IPS-18c (cell line): ENCODE data around the gene FAM117A.

Experiments used
- H3K4me3 ChIP-seq: 2 replicates; pipeline ENCODE4 v1.7.0; 2013; ENCODE audit warnings: low read depth, mild to moderate bottlenecking, low read length, moderate library complexity; ENCODE audit not compliant: insufficient read depth
- H3K9me3 ChIP-seq: one replicate; pipeline ENCODE4 v1.6.1; 2013; ENCODE audit warnings: mild to moderate bottlenecking, low read length, moderate library complexity; ENCODE audit not compliant: control insufficient read depth, insufficient read depth

Gene FAM117A

DNA sequence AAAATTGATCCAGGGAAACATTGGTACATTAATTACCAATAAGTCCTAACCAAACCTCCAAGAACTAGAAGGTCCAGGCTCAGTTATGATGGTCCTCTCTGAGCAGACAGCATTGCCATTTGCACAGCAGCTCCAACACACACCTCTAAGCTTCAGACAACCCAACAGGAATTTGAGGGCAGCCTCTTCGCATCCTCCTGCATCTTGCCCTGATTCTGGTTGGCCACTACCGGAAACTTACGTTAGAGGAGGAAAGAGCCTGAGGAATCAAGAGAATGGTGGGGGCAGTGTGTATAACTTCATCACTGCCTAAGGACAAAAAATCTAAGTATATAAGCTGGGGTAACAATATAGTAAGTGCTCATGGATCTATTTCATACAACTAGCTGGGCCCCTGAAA is 15.7 kb downstream of the FAM117A start:
- no peaks in the 10 kb centered on the region for H3K9me3 ChIP-seq
- H3K4me3 ChIP-seq = no peak overlapping the region

- Histone ChIP-seq H3K4me3 (no peak overlapping the region), H3K9me3 (no peaks in the 10 kb centered on the region)
Observed at GRCh38 chr17:49747632-49748031, 16.3 kb downstream of the FAM117A start.

GRCh38 chr17:49746791-49747490 is 17.0 kb downstream of the FAM117A start:
- H3K9me3 ChIP-seq = no peaks in the 10 kb centered on the region
- no peak overlapping the region for H3K4me3 ChIP-seq

DNA sequence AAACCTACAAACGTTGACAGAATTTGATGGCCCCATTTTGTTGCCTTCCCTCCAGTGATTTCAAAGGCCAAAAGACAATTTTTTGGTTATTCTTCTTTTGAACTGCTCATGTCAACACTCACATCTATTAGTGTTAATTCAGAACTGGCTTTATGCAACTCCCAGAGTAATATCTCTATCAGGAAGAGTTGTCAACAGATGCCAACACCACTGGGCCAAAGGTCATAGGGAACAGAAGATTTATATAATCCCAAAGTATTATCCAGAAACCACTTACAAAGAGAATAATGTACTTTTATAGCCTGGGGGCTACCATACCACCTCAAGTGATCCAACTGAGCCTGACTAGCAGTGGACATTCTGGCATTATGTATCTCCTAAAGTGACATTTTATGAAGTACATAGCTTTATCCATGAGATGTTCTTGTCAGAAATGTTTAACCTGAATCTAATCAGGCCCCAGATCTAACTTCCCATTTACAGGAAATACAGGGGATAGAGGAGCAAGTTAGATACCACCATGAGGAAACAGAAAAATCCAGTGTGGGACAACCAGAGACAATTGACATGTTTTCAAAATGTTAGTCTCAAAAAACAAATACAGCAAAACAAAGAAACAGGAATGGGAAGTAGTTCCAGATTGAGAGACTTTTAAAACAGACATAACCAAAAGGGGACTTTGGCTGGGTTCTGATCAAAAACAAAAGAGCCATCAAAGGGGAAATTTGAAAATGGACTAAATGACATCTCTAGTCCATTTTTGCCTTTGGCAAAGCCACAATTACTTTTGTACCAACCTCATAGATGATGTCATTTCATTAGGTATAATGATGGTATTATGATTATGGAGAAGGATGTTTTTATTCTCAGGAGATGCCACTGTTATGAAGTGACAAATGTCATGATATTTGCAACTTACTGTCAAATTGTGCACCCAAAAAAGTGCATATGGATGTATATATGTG is 18.5 kb downstream of the FAM117A start:
- H3K4me3 ChIP-seq = no peak overlapping the region

DNA sequence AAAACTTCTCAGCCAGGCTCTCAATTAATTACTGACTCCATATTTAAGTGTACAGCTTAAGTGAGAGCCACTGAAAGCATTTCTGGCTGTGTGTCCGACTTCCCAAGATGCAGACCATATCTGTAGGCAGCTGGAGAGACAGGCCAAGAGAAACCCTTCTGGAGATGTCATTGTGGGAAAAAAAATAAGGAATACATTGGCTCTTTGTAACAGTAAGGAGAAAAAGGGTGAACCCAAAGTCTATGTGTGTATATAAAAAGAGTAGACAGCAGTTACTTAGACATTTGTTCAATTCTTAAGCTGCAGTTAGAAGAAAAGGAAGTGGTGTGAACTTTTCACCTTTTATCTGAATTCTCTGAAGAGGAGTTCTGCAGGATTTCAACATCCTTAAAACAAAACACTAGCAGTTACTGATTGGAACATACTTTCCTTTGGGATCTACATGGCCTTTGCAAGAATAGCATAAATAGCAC is 21.7 kb downstream of the FAM117A start:
- Histone ChIP-seq H3K9me3 (no peaks in the 10 kb centered on the region), H3K4me3 (no peak overlapping the region)

More for the DNA sequence above, 18.5 kb downstream of the FAM117A start:
- H3K9me3 ChIP-seq = no peaks in the 10 kb centered on the region

- Histone ChIP-seq H3K9me3 (no peaks in the 10 kb centered on the region), H3K4me3 (no peak overlapping the region)
Observed at GRCh38 chr17:49741692-49742076, 22.2 kb downstream of the FAM117A start.

- no peak overlapping the region for H3K4me3 ChIP-seq
Observed at GRCh38 chr17:49741009-49741691, 22.8 kb downstream of the FAM117A start.

GRCh38 chr17:49739641-49740271 is 24.2 kb downstream of the FAM117A start:
- Histone ChIP-seq H3K4me3 (no peak overlapping the region), H3K9me3 (no peaks in the 10 kb centered on the region)

More at GRCh38 chr17:49741009-49741691, 22.8 kb downstream of the FAM117A start:
- H3K9me3 ChIP-seq = no peaks in the 10 kb centered on the region

- no peak overlapping the region for H3K4me3 ChIP-seq
- H3K9me3 ChIP-seq = no peaks in the 10 kb centered on the region
Observed at GRCh38 chr17:49738456-49739163, 25.3 kb downstream of the FAM117A start.

DNA sequence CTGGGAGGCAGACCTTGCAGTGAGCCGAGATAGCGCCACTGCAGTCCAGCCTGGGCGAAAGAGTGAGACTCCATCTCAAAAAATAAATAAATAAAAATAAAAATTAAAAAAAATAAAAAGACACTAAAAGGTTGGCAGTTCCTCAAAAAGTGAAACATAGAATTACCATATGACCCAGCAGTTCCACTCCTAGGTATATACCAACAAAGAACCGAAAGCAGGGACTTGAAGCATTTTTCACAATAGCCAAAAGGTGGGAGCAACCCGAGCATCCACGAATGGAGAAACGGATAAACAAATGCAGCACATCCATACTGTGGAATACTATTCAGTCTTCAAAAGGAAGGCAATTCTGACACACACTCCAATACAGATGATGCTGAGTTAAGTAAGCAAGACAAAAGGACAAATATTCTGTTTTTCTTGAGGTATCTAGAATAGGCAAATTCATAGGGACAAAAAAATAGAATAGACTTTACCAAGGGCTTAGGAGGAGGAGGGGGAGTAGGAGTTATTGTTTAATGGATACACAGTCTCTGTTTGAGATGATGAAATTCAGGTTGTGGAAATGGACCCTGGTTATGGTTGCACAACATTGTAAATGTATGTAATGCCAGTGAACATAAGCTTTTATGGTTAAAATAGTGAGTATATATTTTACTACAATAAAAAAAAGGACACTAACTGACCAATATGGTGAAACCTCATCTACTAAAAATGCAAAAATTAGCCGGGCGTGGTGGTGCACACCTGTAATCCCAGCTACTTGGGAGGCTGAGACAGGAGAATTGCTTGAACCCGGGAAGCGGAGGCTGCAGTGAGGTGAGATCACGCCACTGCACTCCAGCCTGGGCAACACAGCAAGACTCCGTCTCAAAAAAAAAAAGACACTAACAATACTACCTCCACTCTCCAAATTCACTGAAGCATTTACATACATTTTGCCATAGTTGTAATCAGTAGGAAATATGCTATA is 29.1 kb downstream of the FAM117A start:
- H3K9me3 ChIP-seq = no peaks in the 10 kb centered on the region
- no peak overlapping the region for H3K4me3 ChIP-seq

DNA sequence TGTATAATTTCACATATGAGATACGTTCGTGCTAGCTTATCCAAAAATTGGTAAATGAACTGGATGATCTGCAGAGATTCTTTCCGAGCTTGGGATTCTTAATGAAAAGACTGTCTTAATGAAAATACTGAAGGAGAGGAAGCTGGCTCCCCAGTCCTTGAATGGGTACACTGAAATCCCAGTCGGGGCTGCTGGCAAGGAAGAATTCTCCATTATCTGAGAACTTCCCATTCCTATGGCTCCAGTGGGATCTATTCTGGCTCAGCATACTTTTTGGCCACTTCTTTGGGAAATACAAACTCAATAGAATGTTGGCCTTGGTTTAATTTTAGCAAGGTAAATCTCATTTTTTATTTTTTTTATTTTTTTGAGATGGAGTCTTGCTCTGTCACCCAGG is 32.5 kb downstream of the FAM117A start:
- Histone ChIP-seq H3K4me3 (no peak overlapping the region), H3K9me3 (no peaks in the 10 kb centered on the region)

DNA sequence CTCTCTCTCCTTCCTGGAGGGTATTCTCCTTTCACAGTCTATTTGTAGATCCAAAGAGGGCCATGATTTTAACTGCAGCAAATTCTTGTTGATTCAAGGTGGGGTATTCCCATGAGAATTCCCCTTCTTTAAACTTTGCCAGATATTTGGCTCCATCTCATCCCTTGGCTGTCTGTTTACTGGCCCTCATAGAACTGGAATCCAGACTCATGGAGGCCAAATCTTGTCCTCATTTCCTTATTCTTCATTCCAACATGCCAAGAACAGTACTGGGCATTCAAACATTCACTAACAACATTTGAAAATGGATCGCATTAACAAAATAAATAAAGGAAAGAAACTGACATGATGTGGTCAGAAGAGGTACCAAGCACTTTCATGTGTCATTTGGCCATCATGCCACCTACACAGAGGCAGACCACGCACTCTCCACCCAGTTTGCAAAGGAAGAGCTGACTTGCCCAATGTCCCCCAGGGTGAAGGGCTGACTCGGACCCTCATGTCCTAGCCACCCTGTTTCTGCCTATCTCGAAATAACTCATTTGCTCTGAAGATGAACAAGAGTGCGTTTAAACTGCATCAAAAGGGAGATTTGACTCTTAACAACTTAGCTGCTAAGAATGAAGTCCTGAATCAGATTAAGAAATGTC is 33.0 kb downstream of the FAM117A start:
- Histone ChIP-seq H3K9me3 (no peaks in the 10 kb centered on the region), H3K4me3 (no peak overlapping the region)

- no peaks in the 10 kb centered on the region for H3K9me3 ChIP-seq
Observed at GRCh38 chr17:49730078-49730784, 33.7 kb downstream of the FAM117A start.

DNA sequence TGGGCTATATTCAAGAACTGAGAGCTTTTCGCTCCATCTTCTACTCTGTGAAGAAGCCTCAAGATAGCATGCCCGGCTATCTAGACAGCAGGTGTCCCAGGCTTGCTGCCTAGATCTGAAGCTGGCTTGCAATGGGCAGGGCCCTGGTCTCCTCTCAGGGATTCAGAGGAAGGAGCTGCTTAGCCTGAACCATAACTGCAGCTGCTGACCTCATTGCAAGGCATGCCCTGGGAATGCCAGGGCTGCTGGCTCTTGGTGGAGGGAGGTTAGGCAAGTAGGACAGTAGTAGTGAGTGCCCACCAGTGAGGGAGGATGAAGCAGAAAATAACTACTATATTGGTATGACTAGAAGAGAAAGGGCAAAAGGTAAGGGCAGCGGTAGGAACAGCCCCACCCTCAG is 34.9 kb downstream of the FAM117A start:
- no peaks in the 10 kb centered on the region for H3K9me3 ChIP-seq
- no peak overlapping the region for H3K4me3 ChIP-seq

More at GRCh38 chr17:49730078-49730784, 33.7 kb downstream of the FAM117A start:
- H3K4me3 ChIP-seq = no peak overlapping the region

DNA sequence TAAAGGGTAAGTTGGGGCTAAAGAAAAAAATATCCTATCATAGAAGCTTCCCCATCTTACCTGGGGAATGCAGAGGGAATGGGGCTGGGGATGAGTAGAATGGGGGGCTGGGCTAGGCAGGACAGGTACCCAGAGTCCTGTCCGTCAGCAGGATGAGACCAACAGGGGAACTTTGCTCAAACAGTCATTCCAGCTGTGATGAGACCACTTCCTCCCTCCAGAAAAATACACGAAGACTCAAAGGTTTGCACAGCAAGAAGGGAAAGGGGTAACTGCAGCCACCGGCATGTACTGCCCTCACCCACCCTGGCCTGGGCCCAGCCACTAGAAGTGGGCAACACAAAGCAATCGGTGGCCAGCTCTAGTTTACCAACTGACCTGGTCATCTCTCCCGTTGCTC is 35.5 kb downstream of the FAM117A start:
- no peak overlapping the region for H3K4me3 ChIP-seq
- H3K9me3 ChIP-seq = no peaks in the 10 kb centered on the region
